Ovary (tissue), 9 donors: ENCODE results near the gene TOR1B. TPM values are rescaled to one million over a fixed set of nuclear protein-coding genes. Genes with fewer than 3 reads are reported as not detected.

ENCODE experiments used
- DNase-seq, 5 donors: peaks; one replicate each; pipeline ENCODE4 v3.0.0-alpha.2; 2019 to 2020
- H3K27ac ChIP-seq, 2 donors: fragments of 200-600 bp; one replicate each; pipeline versions ENCODE4 v1.5.1 to v1.8.0; 2019 to 2022
- H3K27me3 ChIP-seq: fragments of 200-600 bp; one replicate; pipeline ENCODE4 v1.8.0; 2022
- H3K36me3 ChIP-seq: fragments of 200-600 bp; sonication (generic); one replicate; pipeline ENCODE4 v1.5.1; 2019
- H3K4me1 ChIP-seq: one replicate; pipeline ENCODE4 v1.8.1; 2013; ENCODE audit warnings: mild to moderate bottlenecking, moderate library complexity; ENCODE audit not compliant: insufficient read depth
- H3K4me3 ChIP-seq: fragments of 200-600 bp; sonication (generic); one replicate; pipeline ENCODE4 v1.5.1; 2017
- H3K9me3 ChIP-seq, 2 donors: fragments of 200-600 bp in 1 of 2; sonication (generic) in 1 of 2; one replicate each; pipeline versions ENCODE4 v1.5.1 to v1.8.1; 2013 to 2019; ENCODE audit warnings: mild to moderate bottlenecking in 1 of 2, moderate library complexity in 1 of 2
- EP300 ChIP-seq: sonication (generic); formaldehyde crosslinking; IDR thresholded peaks from one replicate; pipeline ENCODE4 v1.6.1; 2017; ENCODE audit warnings: antibody characterized with exemption
- POLR2A ChIP-seq: fragments of 450-650 bp; IDR thresholded peaks from one replicate; pipeline ENCODE4 v1.6.1; 2017; ENCODE audit warnings: antibody characterized with exemption, mild to moderate bottlenecking, moderate library complexity
- WGBS, 3 donors: extraction: QIAGEN DNeasy Blood & Tissue Kit in 1 of 3; methylation state at CpG; one replicate each; pipeline versions ENCODE4 v1.1.5 to v1.1.7; 2013 to 2017; 5-methylcytosine and 5-hydroxymethylcytosine counted together
- intact Hi-C, 4 donors: fragments of 100-400 bp; cut with DNase I; formaldehyde crosslinking; loops; one replicate each; pipeline versions ENCODE4 v1.11.0 to v1.15.1; 2022 to 2023
- polyA plus RNA-seq, 2 donors: library from polyadenylated mRNA; stranded (reverse); fragments of 200-250 nt in 1 of 2; fragments of 350-450 nt in 1 of 2; fragmentation: Illumina TruSeq in 1 of 2; extraction: RNeasy Lipid Tissue Mini Kit (QIAGEN cat#74804) in 1 of 2; gene quantifications; one replicate each; pipeline ENCODE4 v1.2.3, GENCODE V29; 2013 to 2014
- total RNA-seq, 7 donors: library from RNA; depleted of rRNA in 2 of 7; stranded (reverse); fragments of >200 nt in 2 of 7; fragmentation: NEBNext Ultra II Directional in 3 of 7; extraction: Animal tissue kit (Norgen Biotek cat#: 25700) in 3 of 7; gene quantifications; one replicate each; pipeline versions ENCODE4 v1.1.0 to v1.2.4, GENCODE V29; 2016 to 2023
- TF ChIP-seq, protein P1 (sequence below), 3 donors: fragments of 450-650 bp in 2 of 3; fragments of 200-600 bp in 1 of 3; IDR thresholded peaks; one replicate each; pipeline versions ENCODE4 v1.5.1 to v1.8.0; 2016 to 2022; ENCODE audit warnings: antibody characterized with exemption in 3 of 3, mild to moderate bottlenecking in 1 of 3
- donor health status: DM: no; HTN: no; CAD: no; lungs with moderate emphysema.
- donor health status: DM: no; HTN: no; CAD: no.
- donor health status: Bipolar disorder and iron deficiency.
- donor health status: DM: yes; HTN: yes; CAD: no.
- donor health status: DM: no; HTN: no; CAD: no.
- donor health status: DM: yes; HTN: yes; CAD: no.

Gene TOR1B
- total and polyA plus RNA-seq, 9 donors, result 12.2 to 27.5 (median 16.9) TPM

DNA sequence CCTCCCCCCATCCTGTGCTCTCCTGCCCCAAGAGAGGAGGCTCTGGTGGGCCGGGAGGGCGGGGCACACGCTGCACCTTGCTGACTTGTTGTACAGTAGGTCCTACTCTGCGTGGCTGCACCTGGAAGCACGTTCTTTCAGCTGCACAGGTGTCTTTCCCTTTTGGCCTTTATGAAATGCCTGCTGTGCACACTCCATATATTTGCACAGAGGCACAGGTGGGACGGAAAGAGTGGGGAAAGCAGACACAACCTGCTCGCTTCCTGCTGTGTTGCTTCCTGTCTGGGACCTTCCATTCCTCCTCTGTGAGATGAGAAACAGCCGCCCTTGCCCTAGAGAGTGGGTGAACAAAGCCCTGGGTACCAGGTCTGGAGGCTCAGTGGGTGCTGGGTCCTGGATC is 37.0 kb downstream of the TOR1B start:
- TF ChIP-seq POLR2A, result no peak
- WGBS, 3 donors, result 85 to 92% (median 91%) methylated on average over 8 of the region's 8 CpGs
- DNase-seq, result no peak
- Histone ChIP-seq H3K36me3 (no peaks in the 10 kb centered on the region), H3K4me1 (peaks cover 5% of the 10 kb centered on the region), H3K4me3 (no peak overlapping the region), H3K27me3 (no peaks in the 10 kb centered on the region), H3K27ac (no peak overlapping the region), H3K9me3 (no peaks in the 10 kb centered on the region)
- intact Hi-C loops, result no loop called here

DNA sequence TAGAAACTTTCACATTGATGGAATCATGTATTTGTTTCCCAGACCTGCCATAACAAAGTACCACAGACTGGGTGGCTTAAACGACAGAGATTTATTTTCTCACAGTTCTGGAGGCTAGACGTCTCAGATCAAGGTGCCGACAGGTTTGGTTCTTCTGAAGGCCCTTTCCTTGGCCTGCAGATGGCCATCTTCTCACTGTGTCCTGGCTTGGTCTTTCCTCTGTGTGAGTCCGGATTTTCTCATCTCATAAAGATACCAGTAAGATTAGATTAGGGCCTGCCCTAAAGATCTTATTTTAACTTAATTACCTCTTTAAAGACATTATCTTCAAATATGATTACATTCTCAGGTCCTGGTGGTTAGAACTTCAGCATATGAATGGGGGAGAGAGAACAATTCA is 38.1 kb downstream of the TOR1B start:
- intact Hi-C loops, result no loop called here
- Histone ChIP-seq H3K4me1 (peaks cover 4% of the 10 kb centered on the region), H3K27ac (no peak overlapping the region), H3K27me3 (no peaks in the 10 kb centered on the region), H3K36me3 (no peaks in the 10 kb centered on the region), H3K9me3 (no peaks in the 10 kb centered on the region), H3K4me3 (no peak overlapping the region)
- WGBS, 3 donors, result 65 to 75% (median 65%) methylated on average over 4 of the region's 4 CpGs
- TF ChIP-seq, protein P1, sequence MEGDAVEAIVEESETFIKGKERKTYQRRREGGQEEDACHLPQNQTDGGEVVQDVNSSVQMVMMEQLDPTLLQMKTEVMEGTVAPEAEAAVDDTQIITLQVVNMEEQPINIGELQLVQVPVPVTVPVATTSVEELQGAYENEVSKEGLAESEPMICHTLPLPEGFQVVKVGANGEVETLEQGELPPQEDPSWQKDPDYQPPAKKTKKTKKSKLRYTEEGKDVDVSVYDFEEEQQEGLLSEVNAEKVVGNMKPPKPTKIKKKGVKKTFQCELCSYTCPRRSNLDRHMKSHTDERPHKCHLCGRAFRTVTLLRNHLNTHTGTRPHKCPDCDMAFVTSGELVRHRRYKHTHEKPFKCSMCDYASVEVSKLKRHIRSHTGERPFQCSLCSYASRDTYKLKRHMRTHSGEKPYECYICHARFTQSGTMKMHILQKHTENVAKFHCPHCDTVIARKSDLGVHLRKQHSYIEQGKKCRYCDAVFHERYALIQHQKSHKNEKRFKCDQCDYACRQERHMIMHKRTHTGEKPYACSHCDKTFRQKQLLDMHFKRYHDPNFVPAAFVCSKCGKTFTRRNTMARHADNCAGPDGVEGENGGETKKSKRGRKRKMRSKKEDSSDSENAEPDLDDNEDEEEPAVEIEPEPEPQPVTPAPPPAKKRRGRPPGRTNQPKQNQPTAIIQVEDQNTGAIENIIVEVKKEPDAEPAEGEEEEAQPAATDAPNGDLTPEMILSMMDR (IDR thresholded peaks at IDR 0.05), result no peak
- TF ChIP-seq EP300 (no peak), POLR2A (no peak)
- DNase-seq, result no peak

DNA sequence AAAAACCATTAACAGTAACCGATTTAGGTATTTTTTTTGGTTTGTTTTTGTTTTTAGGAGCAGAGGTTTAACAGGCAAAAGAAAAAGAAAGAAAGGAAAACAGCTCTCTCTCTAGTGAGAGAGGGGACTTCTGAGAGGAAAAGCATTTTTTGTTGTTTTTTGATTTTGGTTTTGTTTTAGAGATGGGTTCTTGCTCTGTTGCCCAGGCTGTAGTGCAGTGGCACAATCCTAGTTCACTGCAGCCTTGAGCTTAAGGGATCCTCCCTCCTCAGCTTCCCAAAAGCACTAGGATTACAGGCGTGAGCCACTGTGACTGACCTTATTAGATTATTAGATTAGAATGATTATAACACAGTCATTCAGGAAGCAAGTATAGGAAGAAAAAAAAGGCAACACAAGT is 42.4 kb downstream of the TOR1B start:
- WGBS, 3 donors, result 35 to 53% (median 36%) methylated on average over 2 of the region's 2 CpGs
- H3K27ac ChIP-seq, result no peak overlapping the region
- no peak for DNase-seq

DNA sequence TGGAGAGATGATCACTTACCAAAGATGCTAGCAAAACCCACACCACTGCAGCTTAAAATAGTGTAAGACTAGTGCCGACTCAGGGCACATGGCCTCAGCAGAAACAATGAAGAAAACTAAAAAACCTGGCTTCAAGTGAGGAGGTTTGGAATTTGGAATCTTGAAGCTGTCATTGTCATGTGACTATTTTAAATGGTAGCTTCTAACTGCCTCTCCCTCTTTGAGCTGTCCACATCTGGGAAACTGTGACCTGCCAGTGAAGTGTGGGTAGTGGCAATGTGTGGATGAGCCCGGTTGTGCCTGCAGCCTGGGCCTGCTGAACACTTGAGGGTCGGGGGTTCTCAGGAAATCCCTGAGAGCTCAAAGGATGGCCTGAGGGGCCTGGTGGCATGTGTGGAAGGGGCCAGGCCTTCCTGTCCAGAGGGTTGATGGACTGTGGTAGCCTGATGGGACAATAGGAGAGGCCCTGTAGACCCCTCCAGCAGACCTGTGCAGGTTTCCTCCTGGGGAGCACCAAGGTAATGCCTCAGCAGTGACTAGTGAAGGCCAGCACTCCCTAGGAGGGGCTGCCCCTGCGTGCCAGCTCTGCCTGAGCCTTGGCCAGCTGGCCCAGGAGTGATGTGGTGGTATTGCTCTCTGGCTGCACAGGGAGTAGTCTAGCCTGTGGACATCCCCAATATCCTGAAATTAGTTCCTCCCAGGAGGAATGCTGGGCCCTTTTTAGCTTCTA is 45.9 kb downstream of the TOR1B start:
- DNase-seq, result no peak
- 77 to 84% (median 82%) methylated on average over 4 of the region's 4 CpGs for WGBS, 3 donors

More for the DNA sequence above, 42.4 kb downstream of the TOR1B start:
- no peak overlapping the region for H3K4me3 ChIP-seq
- no peaks in the 10 kb centered on the region for H3K27me3 ChIP-seq
- TF ChIP-seq POLR2A, result no peak
- no peak for TF ChIP-seq EP300
- TF ChIP-seq, protein P1 (IDR thresholded peaks at IDR 0.05), result no peak
- H3K9me3 ChIP-seq, result no peaks in the 10 kb centered on the region
- no peaks in the 10 kb centered on the region for H3K4me1 ChIP-seq
- intact Hi-C loops, result no loop called here
- no peaks in the 10 kb centered on the region for H3K36me3 ChIP-seq

DNA sequence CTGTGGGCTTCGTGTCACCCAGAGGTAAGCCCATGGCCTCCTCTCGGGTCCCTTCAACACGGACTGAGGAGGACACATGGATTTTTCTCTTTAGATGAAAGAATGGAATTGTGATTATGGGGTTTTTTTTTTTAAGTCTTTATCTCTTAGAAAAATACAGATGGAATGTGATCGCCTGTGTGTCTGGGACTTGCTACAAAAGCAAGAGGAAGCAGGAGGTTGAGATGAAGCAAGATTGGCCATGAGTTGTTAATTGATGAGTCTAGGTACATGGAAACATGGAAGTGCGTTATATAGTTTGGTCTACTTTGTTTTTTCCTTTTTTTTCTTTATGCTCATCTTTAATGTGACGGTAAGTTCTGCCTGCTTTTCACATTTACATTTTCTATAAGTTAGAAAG is 46.9 kb downstream of the TOR1B start:
- Histone ChIP-seq H3K27me3 (no peaks in the 10 kb centered on the region), H3K4me3 (no peak overlapping the region), H3K4me1 (no peaks in the 10 kb centered on the region), H3K27ac (no peak overlapping the region), H3K9me3 (no peaks in the 10 kb centered on the region), H3K36me3 (no peaks in the 10 kb centered on the region)
- DNase-seq, result no peak
- TF ChIP-seq, protein P1 (IDR thresholded peaks at IDR 0.05), result no peak
- TF ChIP-seq EP300, result no peak
- no peak for TF ChIP-seq POLR2A
- 78 to 83% (median 81%) methylated on average over 6 of the region's 6 CpGs for WGBS, 3 donors
- intact Hi-C loops, result no loop called here

More for the DNA sequence above, 45.9 kb downstream of the TOR1B start:
- Histone ChIP-seq H3K4me3 (no peak overlapping the region), H3K27me3 (no peaks in the 10 kb centered on the region), H3K36me3 (no peaks in the 10 kb centered on the region), H3K27ac (no peak overlapping the region), H3K9me3 (no peaks in the 10 kb centered on the region), H3K4me1 (no peaks in the 10 kb centered on the region)
- TF ChIP-seq POLR2A, result no peak
- no peak for TF ChIP-seq EP300
- TF ChIP-seq, protein P1 (IDR thresholded peaks at IDR 0.05), result no peak
- intact Hi-C loops, result no loop called here
